GM12873 (cell line): ENCODE data around the gene KLHL22.

ENCODE experiments used
- TF ChIP-seq, protein P1 (sequence below): IDR thresholded peaks from 2 replicates; pipeline ENCODE4 v1.5.1; 2012; ENCODE audit warnings: low read depth, mild to moderate bottlenecking, moderate library complexity, low read length, control low read depth; ENCODE audit not compliant: insufficient read depth; ENCODE audit errors: missing control alignments

Gene KLHL22

DNA sequence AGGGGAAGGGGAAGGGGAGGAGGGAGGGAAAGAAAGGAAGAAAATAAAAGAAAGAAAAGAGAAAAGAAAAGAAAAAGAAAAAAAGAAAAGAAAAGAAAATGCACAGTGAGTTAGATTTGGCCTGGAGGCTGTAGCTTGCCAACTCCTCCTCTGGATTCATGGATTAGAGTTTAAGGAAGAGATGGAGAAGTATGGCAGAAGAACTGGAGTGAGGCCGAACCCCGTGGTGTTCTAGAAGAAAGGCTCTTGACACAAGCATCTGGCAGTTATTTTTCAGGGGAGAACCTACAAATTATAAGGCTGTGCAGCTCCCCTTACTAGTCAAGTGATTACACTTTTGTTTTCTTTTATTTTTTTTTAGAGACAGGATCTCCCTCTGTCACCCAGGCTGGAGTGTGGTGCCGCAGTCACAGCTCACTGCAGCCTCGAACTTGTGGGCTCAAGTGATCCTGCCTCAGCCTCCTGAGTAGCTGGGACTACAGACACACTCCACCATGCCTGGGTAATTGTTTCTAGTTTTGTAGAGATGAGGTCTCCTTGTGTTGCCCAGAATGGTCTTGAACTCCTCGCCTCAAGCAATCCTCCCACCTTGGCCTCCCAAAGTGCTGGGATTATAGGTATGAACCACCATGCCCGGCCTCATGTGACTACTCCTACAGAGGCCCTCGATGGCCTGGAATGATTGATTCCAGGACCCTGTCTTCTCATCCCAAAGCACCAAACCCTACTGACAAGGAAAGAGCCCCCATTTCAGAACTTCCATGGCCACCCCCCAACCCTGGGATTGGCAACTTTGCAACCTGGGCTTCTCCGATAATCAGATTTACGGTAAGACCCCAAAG is 82.2 kb downstream of the KLHL22 start:
- TF ChIP-seq, protein P1, sequence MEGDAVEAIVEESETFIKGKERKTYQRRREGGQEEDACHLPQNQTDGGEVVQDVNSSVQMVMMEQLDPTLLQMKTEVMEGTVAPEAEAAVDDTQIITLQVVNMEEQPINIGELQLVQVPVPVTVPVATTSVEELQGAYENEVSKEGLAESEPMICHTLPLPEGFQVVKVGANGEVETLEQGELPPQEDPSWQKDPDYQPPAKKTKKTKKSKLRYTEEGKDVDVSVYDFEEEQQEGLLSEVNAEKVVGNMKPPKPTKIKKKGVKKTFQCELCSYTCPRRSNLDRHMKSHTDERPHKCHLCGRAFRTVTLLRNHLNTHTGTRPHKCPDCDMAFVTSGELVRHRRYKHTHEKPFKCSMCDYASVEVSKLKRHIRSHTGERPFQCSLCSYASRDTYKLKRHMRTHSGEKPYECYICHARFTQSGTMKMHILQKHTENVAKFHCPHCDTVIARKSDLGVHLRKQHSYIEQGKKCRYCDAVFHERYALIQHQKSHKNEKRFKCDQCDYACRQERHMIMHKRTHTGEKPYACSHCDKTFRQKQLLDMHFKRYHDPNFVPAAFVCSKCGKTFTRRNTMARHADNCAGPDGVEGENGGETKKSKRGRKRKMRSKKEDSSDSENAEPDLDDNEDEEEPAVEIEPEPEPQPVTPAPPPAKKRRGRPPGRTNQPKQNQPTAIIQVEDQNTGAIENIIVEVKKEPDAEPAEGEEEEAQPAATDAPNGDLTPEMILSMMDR = no peak

DNA sequence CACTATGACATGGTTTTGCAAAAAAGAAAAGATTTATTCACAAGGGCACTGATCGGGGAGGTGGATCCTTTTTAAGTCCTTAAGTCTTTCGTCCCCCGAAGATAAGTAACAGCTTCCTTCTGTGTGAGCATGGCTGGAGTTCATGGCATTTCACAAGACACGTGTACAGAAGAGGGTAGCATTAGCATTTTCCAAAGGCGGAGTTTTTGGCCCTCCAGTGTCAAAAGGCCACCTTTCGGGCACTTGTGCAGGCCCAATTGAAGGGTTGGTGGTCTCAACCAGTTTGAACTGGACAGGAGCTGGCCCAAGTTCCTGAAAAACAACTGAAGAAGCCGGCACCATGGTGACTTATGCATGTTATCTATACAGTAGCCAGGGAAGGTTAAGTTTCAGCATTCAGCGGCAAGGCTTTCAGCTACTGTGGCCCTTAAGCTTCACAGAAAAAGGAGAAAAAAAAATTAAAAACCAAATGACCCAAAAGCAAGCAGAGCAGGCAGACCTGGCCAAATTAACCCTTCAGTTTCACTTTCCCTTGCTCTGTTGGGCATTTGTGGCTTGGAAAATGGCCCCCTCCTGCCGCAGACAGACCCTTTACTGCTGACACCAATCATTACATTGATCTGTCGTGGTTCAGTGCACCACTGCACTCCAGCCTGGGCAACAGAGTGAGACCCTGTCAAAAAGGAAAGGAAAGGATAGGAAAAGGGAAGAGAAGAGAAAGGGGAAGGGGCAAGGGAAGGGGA is 83.0 kb downstream of the KLHL22 start:
- TF ChIP-seq, protein P1 = no peak

DNA sequence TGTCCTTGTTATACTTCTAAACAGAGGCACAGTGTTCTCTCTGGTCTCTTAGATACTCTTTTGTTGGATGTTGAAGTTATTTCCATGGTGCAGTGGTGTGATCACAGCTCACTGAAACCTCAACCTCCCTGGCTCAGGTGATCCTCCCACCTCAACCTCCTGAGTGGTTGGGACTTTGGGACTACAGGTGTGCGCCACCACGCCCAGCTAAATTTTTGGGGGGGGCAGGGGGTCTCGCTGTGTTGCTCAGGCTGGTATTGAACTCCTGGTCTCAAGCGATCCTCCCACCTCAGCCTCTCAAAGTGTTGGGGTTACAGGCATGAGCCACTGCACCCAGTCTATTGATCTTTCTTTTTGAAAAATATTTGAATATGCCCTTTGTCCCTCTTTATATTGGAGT is 86.7 kb downstream of the KLHL22 start:
- TF ChIP-seq, protein P1 = no peak

DNA sequence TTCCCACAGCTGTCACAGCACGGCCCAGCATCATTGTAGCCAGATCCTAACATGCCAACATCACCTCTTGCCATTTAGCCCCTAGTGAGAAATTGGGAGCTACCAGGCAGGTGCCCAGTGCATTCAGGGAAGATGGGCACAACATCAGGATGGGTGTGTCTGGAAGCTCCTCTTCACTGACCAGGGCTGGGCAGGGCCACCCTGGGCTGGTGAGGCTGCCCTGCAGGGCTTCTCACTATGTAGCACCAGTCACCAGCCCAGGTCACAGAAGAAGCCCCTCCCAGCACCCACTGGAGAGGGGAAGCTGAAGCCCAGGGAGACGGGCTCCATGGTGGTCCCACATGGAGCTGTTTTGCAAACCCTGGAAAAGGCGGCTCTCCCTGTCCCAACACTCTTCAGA is 87.8 kb downstream of the KLHL22 start:
- TF ChIP-seq, protein P1 = no peak

DNA sequence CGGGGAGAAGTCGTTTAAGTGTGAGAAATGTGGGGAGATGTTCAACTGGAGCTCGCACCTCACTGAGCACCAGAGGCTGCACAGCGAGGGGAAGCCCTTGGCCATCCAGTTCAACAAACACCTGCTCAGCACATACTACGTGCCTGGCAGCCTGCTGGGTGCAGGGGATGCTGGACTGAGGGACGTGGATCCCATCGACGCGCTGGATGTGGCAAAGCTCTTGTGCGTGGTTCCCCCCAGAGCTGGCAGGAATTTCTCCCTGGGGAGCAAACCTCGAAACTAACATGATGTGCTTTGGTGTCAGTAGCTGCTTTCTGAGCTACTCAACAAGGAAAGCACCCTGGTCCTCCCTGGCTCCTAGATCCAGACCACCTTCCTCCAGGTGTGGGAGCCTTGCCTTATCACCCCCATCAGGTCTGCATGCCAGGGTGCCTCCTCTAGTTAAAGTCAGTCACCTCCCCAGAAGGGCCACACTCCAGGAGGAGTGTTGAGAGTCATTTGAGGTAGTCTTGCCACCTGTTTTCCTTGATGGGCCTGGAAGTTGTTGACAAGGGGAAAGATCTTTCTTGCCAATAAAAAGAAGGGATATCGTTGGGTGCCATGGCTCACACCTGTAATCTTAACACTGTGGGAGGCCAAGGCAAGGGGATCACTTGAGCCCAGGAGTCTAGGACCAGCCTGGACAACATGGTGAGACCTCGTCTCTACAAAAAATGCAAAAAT is 88.7 kb downstream of the KLHL22 start:
- TF ChIP-seq, protein P1 = no peak

DNA sequence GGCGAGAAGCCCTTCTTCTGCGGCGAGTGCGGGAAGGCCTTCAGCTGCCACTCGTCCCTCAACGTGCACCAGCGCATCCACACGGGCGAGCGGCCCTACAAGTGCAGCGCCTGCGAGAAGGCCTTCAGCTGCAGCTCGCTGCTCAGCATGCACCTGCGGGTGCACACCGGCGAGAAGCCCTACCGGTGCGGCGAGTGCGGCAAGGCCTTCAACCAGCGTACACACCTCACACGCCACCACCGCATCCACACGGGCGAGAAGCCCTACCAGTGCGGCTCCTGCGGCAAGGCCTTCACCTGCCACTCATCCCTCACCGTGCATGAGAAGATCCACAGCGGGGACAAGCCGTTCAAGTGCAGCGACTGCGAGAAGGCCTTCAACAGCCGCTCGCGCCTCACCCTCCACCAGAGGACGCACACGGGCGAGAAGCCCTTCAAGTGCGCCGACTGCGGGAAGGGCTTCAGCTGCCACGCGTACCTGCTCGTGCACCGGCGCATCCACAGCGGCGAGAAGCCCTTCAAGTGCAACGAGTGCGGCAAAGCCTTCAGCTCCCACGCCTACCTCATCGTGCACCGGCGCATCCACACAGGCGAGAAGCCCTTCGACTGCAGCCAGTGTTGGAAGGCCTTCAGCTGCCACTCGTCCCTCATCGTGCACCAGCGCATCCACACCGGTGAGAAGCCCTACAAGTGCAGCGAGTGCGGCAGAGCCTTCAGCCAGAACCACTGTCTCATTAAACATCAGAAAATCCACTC is 89.5 kb downstream of the KLHL22 start:
- TF ChIP-seq, protein P1 = peak; percentile 42
